Measurements from ENCODE around the gene DNMT3B.
"Not testable (repeated sequence)": the region's sequence is repeated elsewhere in the genome, so short reads cannot be mapped to it uniquely, and the experiment has no call there.

The DNMT3B gene

DNA sequence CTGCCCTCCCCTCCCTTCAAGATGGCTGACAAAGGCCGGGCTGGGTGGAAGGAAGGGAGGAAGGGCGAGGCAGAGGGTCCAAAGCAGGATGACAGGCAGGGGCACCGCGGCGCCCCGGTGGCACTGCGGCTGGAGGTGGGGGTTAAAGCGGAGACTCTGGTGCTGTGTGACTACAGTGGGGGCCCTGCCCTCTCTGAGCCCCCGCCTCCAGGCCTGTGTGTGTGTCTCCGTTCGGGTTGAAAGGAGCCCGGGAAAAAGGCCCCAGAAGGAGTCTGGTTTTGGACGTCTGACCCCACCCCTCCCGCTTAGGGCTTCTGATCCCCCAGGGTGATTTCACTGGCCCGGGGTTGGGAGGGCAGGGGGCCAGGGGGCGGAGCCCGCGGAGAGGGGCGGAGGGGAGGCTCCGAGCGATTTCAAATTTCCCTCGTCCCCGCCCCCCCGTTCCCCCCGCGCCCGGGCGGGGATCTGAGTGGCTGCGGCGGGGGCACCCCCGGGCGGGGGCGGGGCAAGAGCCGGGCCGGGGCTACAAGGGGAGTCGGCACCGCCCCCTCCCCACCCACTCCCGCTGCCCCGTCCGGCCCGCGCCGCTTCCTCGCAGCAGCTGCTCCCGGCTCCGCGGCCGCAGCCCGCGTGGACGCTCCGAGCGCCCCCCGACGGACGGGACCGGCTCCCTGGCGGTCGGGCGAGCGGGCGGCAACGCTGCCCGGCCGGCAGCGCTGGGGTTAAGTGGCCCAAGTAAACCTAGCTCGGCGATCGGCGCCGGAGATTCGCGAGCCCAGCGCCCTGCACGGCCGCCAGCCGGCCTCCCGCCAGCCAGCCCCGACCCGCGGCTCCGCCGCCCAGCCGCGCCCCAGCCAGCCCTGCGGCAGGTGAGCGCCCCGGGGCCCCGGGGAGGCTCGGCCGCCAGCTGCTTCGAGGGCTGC is at the start of gene DNMT3B:
Gene DNMT3B (plus strand): TSS at position 555 of the 923 bp plus-strand sequence. CDS start 17,939 bp downstream, outside the sequence.
- DNase-seq = peak; percentile 55

DNA sequence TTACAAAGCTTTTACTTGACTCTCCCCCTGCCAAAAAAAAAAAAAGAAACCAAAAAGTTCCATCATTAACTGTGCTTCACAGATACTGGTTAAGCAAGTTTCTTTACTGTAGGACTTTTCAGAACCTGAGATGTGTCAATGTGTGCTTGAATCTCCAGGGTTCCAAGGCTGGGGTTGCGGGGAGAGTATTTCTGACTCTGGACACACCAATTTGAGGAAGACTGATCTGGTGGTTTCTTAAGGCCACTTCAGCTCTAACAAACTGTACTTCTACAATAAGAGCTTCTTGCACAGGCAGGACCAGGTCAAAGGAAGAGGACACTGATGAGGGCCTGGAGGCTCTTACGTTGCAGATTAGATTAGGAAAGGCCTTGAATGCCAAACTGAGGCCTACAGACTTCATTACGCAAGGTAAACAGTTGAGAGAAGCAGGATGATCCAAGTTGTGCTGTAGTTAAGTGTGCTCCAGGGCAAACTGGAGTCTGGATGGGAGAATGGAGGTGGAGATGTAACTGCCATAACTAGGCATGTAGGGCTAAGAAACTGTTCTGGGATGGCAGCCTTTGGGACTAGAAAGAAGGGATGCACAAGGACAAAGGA is 43.3 kb upstream of the DNMT3B start:
- no peak for DNase-seq

DNA sequence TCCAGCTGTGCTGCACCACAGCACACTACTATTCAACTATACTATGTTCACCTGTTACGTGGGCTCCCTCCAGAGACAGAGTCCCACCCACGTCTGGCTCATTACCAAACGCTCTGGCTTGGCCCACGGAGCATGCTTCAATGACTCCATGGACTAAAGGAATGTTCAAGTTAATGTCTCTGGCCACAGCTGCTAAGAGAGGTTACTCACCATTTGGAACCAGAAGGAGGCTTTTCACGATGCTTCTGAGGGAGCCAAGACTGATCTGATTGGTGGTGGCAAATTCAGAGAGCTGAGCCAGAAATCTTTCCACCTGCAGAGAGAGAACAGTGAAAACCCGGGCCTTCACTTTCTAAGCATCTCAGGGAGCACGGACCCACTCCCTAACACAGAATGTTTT is 34.5 kb upstream of the DNMT3B start:
- DNase-seq = no peak

DNA sequence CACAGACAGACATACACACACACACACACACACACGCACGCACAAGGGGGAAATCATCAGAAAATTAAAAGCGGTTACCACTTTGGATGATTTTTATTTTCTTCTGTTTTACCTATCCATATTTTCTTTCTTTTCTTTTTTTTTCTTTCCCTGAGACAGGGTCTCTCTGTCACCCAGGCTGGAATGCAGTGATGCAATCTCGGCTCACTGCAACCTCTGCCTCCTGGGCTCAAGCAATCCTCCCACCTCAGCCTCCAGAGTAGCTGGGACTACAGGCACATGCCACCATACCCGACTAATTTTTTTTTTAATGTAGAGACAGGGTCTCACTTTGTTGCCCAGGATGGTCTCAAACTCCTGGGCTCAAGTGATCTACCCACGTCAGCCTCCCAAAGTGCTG is 33.8 kb upstream of the DNMT3B start:
- not testable (repeated sequence) for DNase-seq

DNA sequence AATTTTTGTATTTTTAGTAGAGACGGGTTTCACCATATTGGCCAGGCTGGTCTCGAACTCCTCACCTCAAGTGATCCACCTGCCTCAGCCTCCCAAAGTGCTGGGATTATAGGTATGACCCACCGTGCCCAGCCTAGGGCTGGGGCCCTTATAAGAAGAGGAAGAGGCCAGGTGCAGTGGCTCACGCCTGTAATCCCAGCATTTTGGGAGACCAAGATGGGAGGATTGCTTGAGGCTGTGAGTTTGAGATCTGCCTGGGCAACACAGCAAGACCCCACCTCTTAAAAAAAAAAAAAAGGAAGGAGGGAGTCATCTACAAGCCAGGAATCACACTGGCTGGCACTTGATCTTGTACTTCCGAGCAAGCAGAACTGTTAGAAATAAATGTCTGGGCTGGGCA is 32.9 kb upstream of the DNMT3B start:
- not testable (repeated sequence) for DNase-seq

DNA sequence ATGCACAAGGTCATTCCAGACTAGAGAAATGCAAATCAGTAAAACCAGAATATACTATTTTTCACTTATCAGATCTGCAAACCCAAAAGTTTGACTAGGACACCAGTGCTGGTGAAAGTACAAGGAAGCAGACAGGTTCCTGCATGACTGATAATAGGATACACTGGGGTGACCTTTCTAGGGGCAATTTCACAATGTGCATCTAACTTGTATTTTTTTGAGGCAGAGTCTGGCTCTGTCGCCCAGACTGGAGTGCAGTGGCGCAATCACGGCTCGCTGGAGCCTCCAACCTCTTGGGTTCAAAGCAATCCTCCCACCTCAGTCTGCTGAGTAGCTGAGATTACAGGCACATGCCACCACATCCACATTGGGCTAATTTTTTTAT is 30.3 kb upstream of the DNMT3B start:
- no peak for DNase-seq

DNA sequence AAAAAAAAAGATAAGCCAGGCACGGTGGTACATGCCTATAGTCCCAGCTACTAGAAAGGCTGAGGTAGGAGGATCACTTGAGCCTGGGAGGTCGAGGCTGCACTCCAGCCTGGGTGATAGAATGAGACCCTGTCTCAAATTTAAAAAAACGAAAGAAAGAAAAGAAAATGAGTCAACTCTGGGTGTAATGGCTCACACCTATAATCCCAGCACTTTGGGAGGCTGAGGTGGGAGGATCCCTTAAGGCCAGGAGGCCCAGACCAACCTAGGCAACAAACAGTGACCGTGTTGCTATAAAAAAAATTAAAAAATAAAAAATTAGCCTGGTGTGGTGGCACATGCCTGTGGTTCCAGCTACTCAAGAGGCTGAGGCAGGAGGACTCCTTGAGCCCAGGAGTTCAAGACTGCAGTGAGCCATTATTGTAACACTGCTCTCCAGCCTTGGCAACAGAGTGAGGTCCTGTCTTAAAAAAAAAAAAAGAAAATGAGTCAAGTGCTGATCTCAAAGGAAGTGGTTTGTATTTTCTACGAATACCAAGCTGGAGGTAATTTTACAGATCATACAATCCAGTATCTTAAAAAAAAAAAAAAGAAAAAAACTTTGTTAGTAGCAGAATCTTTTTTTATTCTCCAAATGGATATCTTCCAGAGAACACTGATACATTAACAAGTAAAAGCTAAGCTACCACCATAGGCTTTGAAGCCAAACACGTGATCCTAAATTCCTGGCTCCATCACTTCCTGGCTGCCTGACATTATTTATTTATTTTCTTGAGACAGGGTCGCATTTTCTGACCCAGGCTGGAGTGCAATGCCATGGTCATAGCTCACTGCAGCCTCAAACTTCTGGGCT is 24.6 kb upstream of the DNMT3B start:
- DNase-seq = peak; percentile 72

DNA sequence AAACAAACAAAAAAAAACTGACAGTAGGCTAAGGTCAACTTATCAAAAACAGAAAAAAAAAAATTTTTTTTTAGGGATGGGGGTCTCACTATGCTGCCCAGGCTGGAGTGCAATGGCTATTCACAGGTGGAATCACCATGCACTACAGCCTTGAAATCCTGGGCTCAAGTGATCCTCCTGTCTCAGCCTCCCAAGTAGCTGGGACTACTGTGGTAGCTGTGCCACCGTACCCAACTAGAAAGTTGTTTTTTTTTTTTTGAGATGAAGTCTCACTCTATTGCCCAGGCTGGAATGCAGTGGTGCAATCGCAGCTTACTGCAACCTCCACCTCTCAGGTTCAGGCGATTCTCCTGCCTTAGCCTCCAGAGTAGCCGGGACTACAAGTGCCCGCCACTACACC is 21.0 kb upstream of the DNMT3B start:
- DNase-seq = no peak

DNA sequence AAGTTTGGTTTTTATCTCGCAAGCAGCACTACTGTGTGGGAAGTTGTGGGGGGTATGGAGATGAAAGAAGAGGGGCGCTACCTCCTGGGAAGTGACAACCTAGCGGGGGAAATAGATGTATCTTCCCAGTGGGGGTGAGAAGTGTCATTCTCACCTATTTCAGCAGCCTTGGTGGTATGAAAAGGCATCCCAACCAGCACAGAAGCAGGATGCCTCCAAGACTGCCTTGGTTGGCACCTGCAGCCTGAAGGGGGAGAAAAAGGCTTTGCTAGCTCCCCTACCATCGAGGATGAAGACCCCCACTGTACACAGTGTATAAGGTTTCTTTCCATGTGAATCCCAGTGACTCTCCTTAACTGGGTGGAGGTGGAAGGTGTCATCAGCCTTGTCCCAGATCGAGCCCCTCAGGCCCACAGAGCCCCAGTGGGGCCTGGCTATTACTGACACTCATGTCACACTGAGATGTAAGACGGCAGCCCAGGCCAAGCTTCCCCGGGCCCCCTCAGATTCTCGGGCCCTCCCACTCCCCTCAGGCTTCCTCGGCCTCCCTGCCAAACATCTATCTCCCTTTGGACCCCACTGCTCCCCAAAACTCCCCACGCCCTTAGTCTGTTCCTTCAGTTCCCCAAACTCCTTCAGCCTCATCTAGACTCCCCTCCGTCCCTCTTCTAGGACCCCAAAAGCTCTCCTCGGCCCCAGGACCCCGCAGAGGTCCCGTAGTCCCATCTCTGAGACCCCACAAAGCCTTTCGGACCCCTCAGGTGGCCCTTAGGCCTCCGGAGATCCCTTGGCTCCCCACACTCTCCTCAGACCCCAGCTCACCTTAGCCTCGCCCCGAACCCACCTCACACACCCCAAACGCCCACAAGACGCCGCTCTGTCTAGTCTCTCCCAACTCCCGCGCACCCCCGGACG is 19.6 kb upstream of the DNMT3B start:
- no peak for DNase-seq

DNA sequence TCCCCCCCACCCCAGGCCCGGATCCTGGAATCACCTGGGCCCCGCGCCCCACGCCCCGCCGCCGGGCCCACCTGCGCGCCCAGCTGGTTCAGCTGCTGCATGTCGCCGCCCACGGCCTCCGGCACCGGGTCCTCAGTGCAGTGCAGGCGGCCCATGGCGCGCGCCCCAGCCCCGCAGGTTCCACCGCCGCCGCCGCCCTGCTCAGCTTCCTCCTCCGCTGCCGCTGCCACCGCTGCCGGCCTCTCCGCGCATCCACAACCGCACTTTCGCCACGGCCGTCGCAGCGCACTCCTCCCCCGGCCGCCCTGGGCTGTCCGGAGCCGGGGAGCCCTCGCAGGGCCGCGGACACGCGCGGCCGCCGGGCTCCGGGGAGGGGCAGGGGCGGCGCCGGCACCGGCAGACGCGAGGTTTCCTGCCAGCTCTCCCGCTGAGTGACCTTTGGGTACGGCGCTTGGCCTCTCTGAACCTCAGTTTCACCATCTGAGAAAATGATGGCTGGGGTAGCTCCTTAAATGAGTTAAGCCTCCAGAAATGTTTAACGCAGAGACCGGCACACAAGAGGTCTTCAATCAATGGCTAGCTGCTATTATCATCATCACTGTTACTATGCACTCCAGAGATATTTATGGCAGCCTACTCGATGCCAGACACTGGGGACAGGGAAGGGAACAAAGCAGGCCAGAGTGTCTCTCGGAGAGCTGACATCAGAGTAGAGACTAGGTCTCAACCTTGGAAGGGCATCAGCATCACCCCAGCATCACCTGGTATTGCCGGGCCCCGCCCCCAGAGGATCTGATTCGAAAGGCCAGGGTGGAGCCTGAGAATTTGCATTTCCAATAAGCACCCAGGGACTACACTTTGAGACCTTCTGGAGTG is 18.7 kb upstream of the DNMT3B start, which contains the start of gene COMMD7:
Gene COMMD7 (minus strand): TSS at position 231 of the 876 bp plus-strand sequence. CDS start 76 bp downstream, at position 155.
- peak; percentile 68 for DNase-seq

DNA sequence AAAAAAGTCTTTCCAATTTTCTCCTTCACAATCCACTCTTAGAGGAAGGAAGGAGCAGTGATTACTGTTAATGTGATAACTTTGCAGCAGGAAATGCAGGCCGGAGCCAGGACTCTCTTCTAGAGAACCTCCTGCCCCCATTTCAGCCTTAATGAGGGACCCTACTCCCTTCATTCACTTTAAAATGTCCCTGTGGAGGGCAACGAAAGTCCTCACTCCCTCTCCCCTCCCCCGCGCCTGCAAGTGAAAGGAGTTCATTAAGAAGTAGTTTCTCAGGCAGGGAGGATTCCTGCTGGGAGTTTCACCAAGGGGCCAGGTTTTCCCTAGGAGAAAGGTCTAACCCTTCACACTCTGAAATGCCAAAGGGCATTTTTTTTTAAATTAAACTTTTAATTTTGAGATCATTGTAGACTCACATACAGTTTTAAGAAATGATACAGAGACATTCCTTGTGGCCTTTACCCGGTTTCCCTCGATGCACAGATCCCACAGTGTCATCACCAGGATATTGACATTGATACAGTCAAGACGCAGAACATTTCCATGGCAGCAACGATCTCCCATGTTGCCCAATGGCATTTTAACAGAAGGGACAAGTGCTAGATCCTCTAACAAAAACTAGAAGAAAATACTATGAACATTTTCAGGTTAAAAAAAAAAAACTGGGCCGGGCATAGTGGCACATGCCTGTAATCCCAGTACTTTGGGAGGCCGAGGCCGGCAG is 12.1 kb upstream of the DNMT3B start:
- DNase-seq = no peak

DNA sequence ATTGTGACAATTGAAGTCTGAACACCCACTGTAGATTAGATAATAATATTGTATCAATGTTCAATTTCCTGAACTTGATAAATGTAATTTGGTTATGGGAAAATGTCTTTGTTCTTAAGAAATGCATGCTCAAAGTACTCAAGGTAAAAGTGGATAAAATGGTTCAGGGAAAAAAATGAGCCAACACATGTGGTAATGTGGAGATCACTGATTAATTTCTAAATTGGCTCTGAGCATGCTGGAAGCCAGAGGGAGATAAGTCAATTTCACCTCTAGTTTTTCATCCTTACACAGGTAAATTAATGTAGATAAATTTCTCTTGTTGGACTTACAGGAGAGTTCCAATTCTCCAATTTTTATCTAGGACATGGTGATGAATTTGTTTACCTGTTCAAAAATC is 10.9 kb upstream of the DNMT3B start:
- DNase-seq = no peak

DNA sequence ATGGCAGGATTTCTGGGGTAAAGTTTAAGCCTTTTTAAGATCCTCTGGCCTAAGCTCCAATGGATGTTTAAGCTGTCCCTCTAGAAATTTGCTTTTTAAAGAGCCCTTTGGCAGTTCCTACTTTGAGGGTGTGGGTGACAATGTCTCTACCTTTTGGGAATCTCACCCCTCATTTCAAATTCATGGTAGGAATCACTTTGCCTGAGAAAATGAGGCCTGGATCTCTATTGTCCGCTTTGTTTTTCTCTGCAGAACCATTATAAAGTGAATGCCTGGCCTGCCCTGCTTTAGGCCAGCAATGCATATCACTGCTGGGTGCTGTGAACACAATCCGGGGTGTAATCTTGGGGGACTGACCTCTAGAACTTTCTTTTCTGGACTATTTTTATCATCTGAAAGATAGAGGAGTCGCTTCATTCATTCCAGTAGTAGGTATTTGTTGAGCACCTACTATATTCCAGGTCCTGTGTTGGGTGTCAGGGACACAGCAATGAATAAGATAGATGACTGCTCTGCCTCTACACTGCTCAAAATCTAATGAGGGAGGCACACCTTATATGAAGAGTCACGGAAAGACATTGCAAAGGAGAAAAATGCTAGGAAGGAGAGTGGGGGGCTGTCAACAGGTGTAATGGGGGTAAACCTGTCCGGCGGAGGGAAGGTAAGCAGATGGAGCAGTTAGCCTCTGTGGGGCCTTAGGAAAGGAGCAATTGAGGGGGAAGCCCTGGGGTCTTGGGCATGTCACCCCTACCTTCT is 10.3 kb upstream of the DNMT3B start:
- DNase-seq = no peak

DNA sequence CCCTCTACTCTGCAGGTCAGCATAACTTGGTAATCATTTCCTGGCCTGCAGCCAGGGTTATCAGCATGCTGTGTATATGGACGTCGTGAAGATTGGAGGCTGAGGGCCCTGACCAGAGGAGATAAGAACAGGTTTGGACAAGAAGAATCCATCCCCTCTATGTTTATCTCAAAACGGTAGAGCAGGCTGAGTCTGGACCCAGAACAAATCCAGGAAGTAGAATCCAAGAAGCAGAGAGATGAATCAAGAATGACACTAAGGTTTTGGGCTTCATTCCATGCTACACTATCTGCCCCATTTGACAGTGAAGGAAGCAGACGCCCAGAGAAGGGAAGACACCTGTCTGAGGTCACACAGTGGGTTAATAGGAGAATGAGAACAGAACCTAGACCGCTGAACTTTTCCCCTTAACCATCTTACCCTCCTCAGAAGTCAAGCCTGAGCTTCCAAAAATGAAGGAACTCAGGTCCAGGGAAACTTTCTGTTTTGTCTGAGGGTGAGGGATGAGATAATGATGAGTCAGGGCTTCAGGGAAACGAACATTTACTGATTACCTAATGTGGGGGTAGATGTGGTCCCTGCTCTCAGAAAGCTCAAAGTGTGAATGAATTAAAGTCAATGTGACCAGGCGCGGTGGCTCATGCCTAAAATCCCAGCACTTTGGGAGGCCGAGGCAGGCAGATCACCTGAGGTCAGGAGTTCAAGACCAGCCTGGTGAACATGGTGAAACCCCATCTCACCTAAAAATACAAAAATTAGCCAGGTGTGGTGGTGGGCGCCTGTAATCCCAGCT is 9.5 kb upstream of the DNMT3B start:
- DNase-seq = no peak

DNA sequence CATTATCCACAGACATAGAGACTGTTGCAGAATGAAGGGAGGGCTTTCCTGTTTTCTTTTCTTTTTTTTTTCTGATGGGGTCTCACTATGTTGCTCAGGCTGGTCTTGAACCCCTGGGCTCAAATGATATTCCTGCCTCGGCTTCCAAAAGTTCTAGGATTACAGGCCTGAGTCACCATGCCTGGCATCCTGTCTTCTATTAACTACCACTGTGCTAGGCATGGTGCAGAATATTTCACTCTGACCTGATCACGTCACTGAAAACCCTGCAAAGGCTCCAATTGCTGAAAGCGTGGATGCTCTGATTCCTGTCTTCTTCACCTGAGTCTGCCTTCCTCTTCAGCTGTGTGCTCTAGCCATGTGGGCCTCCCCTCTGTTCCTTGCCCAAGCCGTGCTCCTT is 8.5 kb upstream of the DNMT3B start:
- DNase-seq = no peak

DNA sequence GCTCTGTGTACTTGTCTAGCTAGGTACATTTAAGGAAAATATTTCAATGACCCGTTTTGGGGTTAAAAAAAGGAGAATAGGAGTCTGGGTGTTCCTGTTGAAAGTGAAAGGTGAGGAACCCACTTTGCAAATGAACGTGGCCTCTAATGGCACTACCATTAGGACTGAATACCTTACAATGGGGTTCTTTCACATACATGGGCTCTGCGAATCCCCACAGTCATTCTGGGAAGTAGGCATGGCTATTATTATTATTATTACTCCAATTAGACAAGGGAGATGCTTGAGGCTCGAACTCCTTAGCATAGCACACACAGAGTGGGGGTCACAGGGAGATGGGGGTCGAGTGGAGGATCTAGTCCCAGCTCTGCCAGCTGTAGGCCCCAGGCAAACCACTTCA is 6.0 kb upstream of the DNMT3B start:
- DNase-seq = no peak

DNA sequence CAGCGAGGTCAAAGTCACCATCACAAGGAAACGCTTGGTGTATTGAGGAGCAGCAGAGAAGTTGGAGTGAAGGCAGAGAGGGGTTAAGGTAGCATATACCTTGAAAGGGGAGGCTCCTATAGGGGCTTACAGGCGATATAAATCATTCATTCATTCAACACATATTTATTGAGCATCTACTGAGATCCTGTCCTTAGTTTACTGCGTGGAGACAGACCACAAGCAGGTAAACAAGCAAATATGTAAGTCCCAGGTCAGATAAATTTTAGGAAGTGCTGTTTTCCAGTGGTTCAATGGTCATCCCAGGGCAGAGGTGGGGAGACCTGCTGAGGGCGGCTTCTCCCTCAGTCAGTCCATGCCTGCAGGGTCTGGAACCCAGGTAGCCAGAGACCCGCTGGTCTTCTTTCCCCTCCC is 761 bp upstream of the DNMT3B start:
- DNase-seq = no peak

DNA sequence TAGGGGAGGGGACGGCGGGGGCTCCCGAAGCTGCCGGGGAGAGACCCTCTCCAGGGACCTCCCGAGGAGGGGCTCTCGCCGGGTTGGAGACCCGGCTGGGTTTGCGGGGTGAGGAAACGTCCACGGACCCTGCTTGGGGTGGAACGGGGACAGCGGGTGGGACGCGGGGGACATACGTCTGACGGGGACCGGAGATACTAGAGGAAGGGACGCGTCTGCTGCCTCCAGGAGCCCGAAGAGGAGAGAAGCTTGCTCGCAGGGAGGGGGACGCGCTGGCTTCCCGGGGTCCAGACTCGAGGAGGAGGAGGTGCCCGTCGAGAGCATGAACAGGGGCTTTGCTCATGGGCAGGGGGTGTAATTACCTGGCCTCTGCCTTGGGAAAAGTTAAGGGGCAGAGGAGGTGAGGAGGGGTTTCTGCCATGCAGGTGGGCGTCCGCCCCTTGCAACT is 593 bp downstream of the DNMT3B start:
- no peak for DNase-seq
